ENCODE results near the gene IGFBP3.

GRCh38 chr7:45944058-45944457 lies 23.0 kb upstream of the IGFBP3 start:
- TF ChIP-seq CTCF (conservative IDR thresholded peaks at IDR 0.05 in 1 of 2, IDR thresholded peaks at IDR 0.05 in 1 of 2; ENCODE audit: extremely low read depth in 1 of 2, insufficient read depth in 1 of 2, low read depth in 1 of 2, low read length in 2 of 2) (no peak), EZH2 (IDR thresholded peaks at IDR 0.05; ENCODE audit: borderline replicate concordance, low read length) (no peak)
